SJSA1 (cell line): Measurements from ENCODE around the gene IQUB. TPM values are rescaled to one million over a fixed set of nuclear protein-coding genes. Genes with fewer than 3 reads are reported as not detected.

ENCODE experiments used
- DNase-seq, 2 experiments: peaks; one replicate each; pipeline ENCODE4 v3.0.0-alpha.2; 2015 to 2020; ENCODE audit warnings: low spot score in 2 of 2, low read depth in 1 of 2
- H3K27ac ChIP-seq: fragments of 250-450 bp; sonication (Bioruptor Pico); 2 replicates; pipeline ENCODE4 v1.5.1; 2020; ENCODE audit warnings: mild to moderate bottlenecking, moderate library complexity
- H3K27me3 ChIP-seq: fragments of 250-450 bp; sonication (Bioruptor Pico); replicated peaks from 2 replicates; pipeline ENCODE4 v1.5.1; 2020; ENCODE audit warnings: mild to moderate bottlenecking, moderate library complexity
- H3K36me3 ChIP-seq: fragments of 250-450 bp; sonication (Bioruptor Pico); 2 replicates; pipeline ENCODE4 v1.5.1; 2020; ENCODE audit warnings: mild to moderate bottlenecking
- H3K4me1 ChIP-seq: fragments of 250-450 bp; sonication (Bioruptor Pico); replicated peaks from 2 replicates; pipeline ENCODE4 v1.6.1; 2021; ENCODE audit warnings: mild to moderate bottlenecking
- H3K4me3 ChIP-seq: fragments of 250-450 bp; sonication (Bioruptor Pico); 2 replicates; pipeline ENCODE4 v1.5.1; 2020; ENCODE audit warnings: mild to moderate bottlenecking
- H3K9me3 ChIP-seq: fragments of 250-450 bp; sonication (Bioruptor Pico); replicated peaks from 2 replicates; pipeline ENCODE4 v1.5.1; 2020; ENCODE audit warnings: mild to moderate bottlenecking
- total RNA-seq: library from RNA; depleted of rRNA; stranded (reverse); fragments of >200 nt; shearing (Covaris generic); gene quantifications from 2 replicates; pipeline ENCODE4 v1.2.3, GENCODE V29; 2014; rRNA removed

IQUB gene
- total RNA-seq = 0.08 TPM in 1 of 2 replicates, not detected in the other

- no peaks in the 10 kb centered on the region for H3K9me3 ChIP-seq
- peak within 1 kb of the TSS; percentile 47 for H3K4me3 ChIP-seq
- peak; percentile 92 to 99 for DNase-seq
- 0 out of 2 replicates have a peak, but pooled peaks cover 3% of the 10 kb centered on the region for H3K36me3 ChIP-seq
- H3K27ac ChIP-seq = peak within 1 kb of the TSS; percentile 34; the same call in 1 of the 2 replicates
- no peaks in the 10 kb centered on the region for H3K27me3 ChIP-seq
- peaks cover 11% of the 10 kb centered on the region for H3K4me1 ChIP-seq
Measured at GRCh38 chr7:123534383-123535260, at the start of gene IQUB. Gene IQUB, minus strand, starts transcription at chr7:123534595. Its CDS starts 22,255 bp downstream, at chr7:123512340.

GRCh38 chr7:123583821-123584220, 49.4 kb upstream of the IQUB start:
- Histone ChIP-seq H3K4me3 (no peak overlapping the region), H3K9me3 (no peaks in the 10 kb centered on the region), H3K36me3 (no peaks in the 10 kb centered on the region), H3K4me1 (no peaks in the 10 kb centered on the region), H3K27me3 (peaks cover 13% of the 10 kb centered on the region; the same call in 1 of the 2 replicates), H3K27ac (no peak overlapping the region)
- no peak for DNase-seq

GRCh38 chr7:123581162-123581459, 46.7 kb upstream of the IQUB start:
- Histone ChIP-seq H3K4me3 (no peak overlapping the region), H3K9me3 (no peaks in the 10 kb centered on the region), H3K36me3 (no peaks in the 10 kb centered on the region), H3K27ac (no peak overlapping the region), H3K4me1 (no peaks in the 10 kb centered on the region), H3K27me3 (peaks cover 14% of the 10 kb centered on the region)
- DNase-seq = no peak

DNA sequence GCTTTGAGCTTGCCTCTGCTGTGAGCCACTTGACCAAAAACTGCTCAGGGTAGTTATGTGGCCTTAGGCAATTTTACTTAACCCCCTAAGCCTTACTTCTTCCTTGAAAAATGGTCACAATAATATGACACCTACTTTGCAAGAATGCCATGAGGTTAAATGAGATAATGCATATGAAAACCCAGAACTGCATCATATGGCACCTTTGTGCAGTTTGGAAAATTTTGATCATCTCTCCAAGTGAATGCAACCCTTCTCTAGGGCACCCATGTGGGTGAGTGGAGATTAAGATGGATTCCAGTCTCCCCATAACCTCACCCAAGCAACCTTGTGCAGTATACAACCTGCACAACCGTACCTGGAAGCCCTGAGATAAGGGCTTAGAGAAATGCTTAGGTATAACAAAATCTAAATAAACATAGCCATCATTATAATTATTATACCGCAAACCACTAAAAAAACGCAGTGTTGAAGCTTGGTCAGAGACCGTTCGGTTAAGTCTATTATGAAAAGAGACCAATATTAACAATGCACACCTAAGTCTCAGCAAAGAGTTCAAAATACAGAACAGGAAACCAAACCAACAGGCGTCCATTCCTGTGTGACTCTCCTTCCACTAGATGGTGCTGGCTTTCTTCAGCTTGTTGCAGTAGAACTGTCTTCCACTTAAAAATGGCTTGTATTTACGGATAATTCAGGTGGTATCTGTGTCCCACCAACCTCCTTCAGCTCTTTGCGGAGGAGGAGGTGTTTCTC, 46.2 kb upstream of the IQUB start:
- DNase-seq = peak in 1 of 2 experiments; percentile 20

DNA sequence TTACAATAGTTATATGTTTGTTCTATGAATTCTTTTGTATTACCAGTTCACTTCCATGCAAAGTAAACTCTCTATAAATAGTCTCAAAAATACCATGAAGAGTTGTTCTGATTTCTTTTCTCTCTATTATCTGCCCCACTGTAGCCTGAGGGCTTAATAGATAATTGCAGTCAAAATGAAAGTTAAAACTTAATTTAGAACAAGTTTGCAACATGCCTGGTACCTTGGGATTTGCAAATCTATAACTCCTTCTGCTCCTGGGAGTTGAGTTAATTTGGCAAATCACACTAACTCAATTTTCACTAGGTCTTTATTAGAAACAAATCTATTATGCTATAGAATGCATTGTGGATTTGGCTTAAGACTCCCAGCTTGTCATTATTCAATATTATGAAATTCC, 45.0 kb upstream of the IQUB start:
- peaks cover 8% of the 10 kb centered on the region for H3K27me3 ChIP-seq
- no peak overlapping the region for H3K27ac ChIP-seq
- H3K4me3 ChIP-seq = no peak overlapping the region
- H3K36me3 ChIP-seq = no peaks in the 10 kb centered on the region
- no peak for DNase-seq
- H3K4me1 ChIP-seq = no peaks in the 10 kb centered on the region
- H3K9me3 ChIP-seq = no peaks in the 10 kb centered on the region

More for the DNA sequence above, 46.2 kb upstream of the IQUB start:
- H3K4me3 ChIP-seq = no peak overlapping the region
- H3K27ac ChIP-seq = no peak overlapping the region
- H3K36me3 ChIP-seq = no peaks in the 10 kb centered on the region
- peaks cover 11% of the 10 kb centered on the region for H3K27me3 ChIP-seq
- H3K4me1 ChIP-seq = no peaks in the 10 kb centered on the region
- H3K9me3 ChIP-seq = no peaks in the 10 kb centered on the region

GRCh38 chr7:123573896-123574467, 39.6 kb upstream of the IQUB start:
- Histone ChIP-seq H3K27me3 (peaks cover 6% of the 10 kb centered on the region; the same call in 1 of the 2 replicates), H3K36me3 (no peaks in the 10 kb centered on the region), H3K9me3 (no peaks in the 10 kb centered on the region), H3K27ac (no peak overlapping the region), H3K4me1 (no peaks in the 10 kb centered on the region), H3K4me3 (no peak overlapping the region)
- no peak for DNase-seq

GRCh38 chr7:123573341-123573740, 38.9 kb upstream of the IQUB start:
- no peak for DNase-seq
- no peaks in the 10 kb centered on the region for H3K9me3 ChIP-seq
- H3K4me1 ChIP-seq = no peaks in the 10 kb centered on the region
- H3K27ac ChIP-seq = no peak overlapping the region
- no peaks in the 10 kb centered on the region for H3K36me3 ChIP-seq
- H3K4me3 ChIP-seq = no peak overlapping the region
- peaks cover 6% of the 10 kb centered on the region; the same call in 1 of the 2 replicates for H3K27me3 ChIP-seq

- no peaks in the 10 kb centered on the region for H3K4me1 ChIP-seq
- H3K9me3 ChIP-seq = no peaks in the 10 kb centered on the region
- peaks cover 10% of the 10 kb centered on the region for H3K27me3 ChIP-seq
- no peaks in the 10 kb centered on the region for H3K36me3 ChIP-seq
- H3K4me3 ChIP-seq = no peak overlapping the region
- H3K27ac ChIP-seq = no peak overlapping the region
- DNase-seq = no peak
Measured at GRCh38 chr7:123571684-123572083, 37.3 kb upstream of the IQUB start.

GRCh38 chr7:123571187-123571586, 36.8 kb upstream of the IQUB start:
- no peaks in the 10 kb centered on the region for H3K9me3 ChIP-seq
- peaks cover 6% of the 10 kb centered on the region for H3K27me3 ChIP-seq
- no peak overlapping the region for H3K4me3 ChIP-seq
- DNase-seq = no peak
- H3K27ac ChIP-seq = no peak overlapping the region
- H3K36me3 ChIP-seq = no peaks in the 10 kb centered on the region
- no peaks in the 10 kb centered on the region for H3K4me1 ChIP-seq

DNA sequence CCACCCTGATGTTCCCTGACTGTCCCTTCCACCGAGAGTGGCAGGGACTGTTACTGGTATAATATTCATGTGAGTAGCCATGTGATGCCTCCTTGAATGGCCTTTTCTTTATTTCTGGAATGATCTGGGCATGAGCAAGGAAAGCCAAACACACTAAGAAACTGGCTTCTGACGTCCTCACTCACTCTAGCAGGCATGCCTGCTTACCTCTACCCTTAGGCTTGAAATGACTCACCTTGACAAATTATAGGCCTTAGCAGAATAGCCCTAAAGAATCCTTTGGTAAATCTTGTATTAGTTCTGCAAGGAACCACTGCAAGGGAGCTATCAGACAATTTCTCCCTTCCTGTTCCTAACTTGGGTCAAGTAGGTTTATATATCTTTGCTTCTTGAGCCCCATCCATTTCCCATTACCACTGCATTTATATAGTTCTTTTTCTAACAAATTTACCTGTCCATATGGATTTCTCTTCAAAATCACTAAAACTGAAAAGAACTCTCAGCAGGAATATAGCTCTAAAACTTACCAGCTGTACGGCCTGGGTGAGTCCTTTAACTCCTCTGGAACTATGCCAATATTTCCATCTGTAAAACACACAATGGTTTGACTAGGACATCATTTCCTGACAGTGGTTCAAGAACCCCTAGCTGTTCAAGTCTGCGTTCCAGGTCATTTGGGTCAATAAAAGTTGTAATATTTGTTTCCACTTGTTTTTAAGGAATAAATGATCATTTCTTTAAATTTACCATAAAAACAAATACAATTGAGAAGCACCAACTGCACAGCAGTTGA, 36.2 kb upstream of the IQUB start:
- H3K27me3 ChIP-seq = peaks cover 6% of the 10 kb centered on the region; the same call in 1 of the 2 replicates
- no peak overlapping the region for H3K4me3 ChIP-seq
- no peak for DNase-seq
- no peak overlapping the region for H3K27ac ChIP-seq
- H3K36me3 ChIP-seq = no peaks in the 10 kb centered on the region
- H3K4me1 ChIP-seq = no peaks in the 10 kb centered on the region
- no peaks in the 10 kb centered on the region for H3K9me3 ChIP-seq

- no peak for DNase-seq
- Histone ChIP-seq H3K9me3 (no peaks in the 10 kb centered on the region), H3K27ac (no peak overlapping the region), H3K27me3 (peaks cover 6% of the 10 kb centered on the region; the same call in 1 of the 2 replicates), H3K36me3 (no peaks in the 10 kb centered on the region), H3K4me1 (no peaks in the 10 kb centered on the region), H3K4me3 (no peak overlapping the region)
Measured at GRCh38 chr7:123569352-123570010, 35.1 kb upstream of the IQUB start.

GRCh38 chr7:123562121-123562520, 27.7 kb upstream of the IQUB start:
- Histone ChIP-seq H3K27me3 (peaks cover 2% of the 10 kb centered on the region; the same call in 1 of the 2 replicates), H3K9me3 (no peaks in the 10 kb centered on the region), H3K36me3 (peaks cover 4% of the 10 kb centered on the region), H3K4me3 (no peak overlapping the region), H3K27ac (no peak overlapping the region), H3K4me1 (no peaks in the 10 kb centered on the region)
- no peak for DNase-seq
